Measurements from ENCODE around the gene RMND1. TPM values are rescaled to one million over a fixed set of nuclear protein-coding genes. Genes with fewer than 3 reads are reported as not detected.
"Not testable (repeated sequence)": the region's sequence is repeated elsewhere in the genome, so short reads cannot be mapped to it uniquely, and the experiment has no call there.

Gene RMND1
- polyA plus RNA-seq, 4 donors: 19.7 to 60.7 (median 38.1) TPM

DNA sequence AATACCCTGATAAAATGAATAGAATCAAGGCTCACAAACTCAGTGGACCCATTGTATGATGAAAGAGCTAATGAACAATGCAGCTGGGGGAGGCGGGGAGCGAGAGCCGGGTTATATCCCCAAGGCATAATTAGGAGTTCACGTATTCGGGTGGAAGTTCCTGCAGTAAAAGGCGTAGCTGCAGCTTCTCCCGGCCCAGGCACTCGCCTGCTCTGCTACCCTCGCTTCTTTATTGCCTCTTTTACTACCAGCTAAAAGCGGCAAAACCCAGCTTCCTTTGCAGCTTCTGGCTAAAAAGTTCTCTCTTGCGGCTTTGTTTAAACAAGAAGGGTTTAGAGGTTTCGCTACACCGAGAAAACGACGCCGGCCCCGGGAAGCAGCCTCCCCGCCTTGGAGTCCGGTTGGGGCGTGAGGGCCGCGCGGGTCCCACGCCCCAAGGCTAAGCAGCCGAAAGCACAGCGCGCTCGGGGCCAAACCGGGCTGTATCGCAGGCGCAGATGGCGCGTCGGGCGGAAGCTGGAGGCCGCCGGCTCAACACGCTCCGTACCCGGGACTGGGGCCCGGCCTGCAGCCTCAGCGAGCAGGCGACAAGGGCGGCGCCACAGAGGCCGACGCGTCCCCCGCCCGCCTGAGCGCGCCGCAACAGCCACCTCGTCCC lies 62.2 kb downstream of the RMND1 start:
- DNase-seq (ENCODE audit: low read depth in 4 of 4, low spot score in 3 of 4): peak; percentile 43 to 54 (median 46)

DNA sequence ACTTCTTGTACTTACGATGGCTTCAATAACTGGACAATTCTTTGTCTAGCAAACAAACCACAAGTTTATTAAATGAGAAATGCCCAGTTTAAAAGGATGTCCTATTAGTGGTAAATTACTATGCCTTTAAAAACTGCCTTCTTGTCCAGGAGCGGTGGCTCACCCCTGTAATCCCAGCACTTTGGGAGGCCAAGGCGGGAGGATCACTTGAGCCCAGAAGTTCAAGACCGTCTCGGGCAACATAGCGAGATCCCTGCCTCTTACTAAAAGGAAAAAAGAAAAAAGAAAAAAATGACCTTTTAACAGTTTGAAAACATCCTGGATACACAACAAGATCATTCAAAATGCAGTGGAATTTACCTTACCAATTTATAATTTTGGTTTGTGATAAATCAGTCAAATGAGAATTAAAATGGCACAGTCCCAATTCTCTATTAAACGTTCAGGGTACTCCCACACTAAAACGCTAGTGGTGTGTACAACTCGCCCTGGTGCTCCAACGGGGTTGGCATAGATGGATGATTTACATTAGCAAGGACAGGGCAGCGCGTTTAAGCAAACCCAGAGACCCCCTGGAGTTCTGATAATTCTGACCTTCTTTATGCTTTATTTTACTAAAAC lies 62.8 kb downstream of the RMND1 start:
- peak in 1 of 4 donors; percentile 12 for DNase-seq (ENCODE audit: low read depth in 4 of 4, low spot score in 3 of 4)

DNA sequence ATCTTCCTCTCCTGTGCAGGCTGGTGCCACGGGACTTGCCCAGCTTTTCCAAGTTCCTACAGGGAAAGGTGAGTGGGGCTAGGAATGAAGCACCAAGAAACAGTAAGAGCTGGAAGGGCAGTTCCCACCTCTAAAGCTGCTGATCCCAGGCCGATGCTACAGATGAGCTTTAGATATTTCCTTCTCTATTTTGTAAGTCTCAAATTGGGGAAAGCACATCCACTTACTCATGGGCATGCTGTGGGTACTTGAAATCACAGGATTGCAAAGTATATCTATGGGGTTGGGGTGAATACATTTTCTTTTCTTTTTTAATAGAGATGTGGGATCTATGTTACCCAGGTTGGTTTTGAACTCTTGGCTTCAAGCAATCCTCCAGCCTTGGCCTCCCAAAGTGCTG lies 63.7 kb downstream of the RMND1 start:
- no peak for DNase-seq (ENCODE audit: low read depth in 4 of 4, low spot score in 3 of 4)

DNA sequence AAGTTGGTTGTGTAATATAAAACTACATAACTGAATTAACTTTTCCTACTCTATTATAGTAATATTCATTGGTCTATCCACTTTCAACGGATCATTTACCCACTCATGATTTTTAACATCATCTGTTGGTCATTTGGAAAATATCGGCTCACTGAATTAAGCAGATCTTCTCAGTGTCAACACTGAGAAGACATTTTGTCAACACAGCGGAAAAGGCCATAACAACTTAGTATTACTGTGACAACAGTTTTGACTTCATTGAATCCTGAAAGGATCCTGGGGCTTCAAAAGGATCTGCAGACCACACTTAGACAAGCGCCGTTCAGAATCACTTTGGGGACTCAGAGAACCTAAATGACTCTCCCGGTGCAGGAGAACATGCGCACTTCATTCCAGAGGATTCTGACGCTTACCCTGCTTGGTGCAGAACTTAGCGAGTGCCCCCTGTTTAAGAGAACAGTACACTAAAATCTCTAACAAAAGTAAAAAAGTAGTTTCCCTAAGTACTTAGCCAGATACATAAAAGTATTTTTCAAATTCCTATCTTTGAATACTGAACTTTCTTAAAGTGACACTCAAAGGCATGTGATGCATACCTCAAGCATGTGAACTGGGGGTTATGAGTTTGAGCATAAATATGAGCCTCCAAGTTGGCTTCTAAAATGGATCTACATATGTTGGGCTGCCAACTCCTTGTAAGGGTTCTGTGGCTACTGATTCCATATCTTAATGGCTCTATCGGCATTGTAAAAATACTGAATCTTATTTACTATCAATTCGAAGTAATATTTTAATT lies 64.6 kb downstream of the RMND1 start:
- no peak for DNase-seq (ENCODE audit: low read depth in 4 of 4, low spot score in 3 of 4)

DNA sequence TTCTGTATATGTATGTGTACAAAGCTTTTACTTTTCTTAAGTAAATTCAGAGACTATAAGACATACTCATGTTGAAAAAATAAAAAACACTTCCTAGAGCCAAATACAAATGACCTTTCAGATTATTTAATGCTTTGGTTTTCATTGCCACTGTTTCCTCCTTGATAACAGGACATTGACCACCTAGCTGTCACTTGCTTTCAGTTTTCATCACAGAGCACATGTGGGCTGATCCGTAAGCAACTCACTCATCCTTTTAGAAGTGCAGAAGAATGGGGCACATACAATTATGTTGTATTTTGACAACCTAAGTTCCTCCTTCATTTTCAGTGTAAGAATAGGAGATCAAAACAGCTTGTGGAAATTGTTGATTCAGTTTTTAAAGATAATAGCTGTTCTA lies 66.7 kb downstream of the RMND1 start:
- DNase-seq (ENCODE audit: low read depth in 4 of 4, low spot score in 3 of 4): no peak

DNA sequence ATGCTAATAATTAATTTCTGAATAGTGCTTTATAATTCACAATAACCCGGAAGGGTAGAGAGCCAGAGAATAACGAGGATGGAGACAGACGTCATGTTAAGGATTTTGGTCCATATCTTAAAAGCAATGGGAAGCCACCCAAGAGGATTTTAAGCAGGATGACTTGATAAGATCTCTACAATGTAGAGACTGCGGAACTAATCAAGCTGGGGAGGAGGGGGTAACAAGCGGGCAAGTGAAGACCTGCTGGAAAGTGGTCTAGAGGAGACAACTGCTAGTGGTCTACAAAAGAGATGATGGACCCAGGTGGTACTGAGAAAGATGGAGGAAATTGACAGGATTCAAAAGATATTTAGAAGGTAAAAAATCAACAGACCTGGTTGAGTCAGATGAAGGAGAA lies 67.8 kb downstream of the RMND1 start:
- DNase-seq (ENCODE audit: low read depth in 4 of 4, low spot score in 3 of 4): no peak

DNA sequence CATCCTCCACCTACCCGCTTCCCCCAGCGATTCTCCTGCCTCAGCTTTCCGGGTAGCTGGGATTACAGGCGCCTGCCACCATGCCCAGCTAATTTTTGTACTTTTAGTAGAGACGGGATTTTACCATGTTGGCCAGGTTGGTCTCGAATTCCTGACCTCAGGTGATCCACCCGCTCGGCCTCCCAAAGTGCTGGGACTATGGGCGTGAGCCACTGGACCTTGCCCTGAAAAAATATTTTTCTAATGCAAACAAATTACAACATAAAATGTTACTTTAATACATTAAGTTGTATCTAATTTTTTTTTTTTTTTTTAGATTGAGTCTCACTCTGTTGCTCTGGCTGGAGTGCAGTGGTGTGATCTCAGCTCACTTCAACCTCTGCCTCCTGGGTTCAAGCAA lies 69.3 kb downstream of the RMND1 start:
- not testable (repeated sequence) for DNase-seq (ENCODE audit: low read depth in 4 of 4, low spot score in 3 of 4)

DNA sequence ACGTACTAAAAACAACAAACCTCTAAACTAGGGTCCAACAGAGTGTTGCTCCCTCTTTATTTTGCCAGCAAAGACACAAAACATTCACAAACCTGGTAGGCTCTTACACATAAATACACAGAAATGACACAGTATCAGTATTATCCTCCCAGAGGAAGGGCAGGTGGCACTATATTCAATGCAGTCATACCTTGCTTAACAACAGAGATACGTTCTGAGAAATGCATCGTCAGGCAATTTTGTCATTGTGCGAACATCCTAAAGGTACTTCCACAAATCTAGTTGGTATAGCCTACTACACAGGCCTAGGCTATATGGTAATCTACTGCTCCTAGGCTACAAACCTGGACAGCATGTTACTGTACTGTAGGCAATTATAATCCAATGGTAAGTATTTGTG lies 70.2 kb downstream of the RMND1 start:
- DNase-seq (ENCODE audit: low read depth in 4 of 4, low spot score in 3 of 4): no peak

DNA sequence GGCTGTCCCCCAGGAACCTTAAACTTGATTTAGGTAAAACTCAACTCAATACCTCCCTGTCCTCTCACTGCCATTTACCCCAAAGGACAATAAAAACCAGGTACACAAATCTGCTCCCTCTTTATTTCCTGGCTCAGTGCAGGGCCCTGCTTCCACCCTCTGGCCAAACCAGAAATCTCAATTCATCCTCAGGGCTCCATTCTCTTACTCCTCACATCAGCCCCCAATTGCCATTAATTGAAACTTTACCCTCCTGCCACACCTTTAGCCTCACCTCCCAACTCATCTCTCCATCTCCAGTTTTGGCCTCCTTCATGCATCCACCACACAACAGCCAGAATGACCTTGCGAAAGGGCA lies 71.1 kb downstream of the RMND1 start:
- DNase-seq (ENCODE audit: low read depth in 4 of 4, low spot score in 3 of 4): no peak

DNA sequence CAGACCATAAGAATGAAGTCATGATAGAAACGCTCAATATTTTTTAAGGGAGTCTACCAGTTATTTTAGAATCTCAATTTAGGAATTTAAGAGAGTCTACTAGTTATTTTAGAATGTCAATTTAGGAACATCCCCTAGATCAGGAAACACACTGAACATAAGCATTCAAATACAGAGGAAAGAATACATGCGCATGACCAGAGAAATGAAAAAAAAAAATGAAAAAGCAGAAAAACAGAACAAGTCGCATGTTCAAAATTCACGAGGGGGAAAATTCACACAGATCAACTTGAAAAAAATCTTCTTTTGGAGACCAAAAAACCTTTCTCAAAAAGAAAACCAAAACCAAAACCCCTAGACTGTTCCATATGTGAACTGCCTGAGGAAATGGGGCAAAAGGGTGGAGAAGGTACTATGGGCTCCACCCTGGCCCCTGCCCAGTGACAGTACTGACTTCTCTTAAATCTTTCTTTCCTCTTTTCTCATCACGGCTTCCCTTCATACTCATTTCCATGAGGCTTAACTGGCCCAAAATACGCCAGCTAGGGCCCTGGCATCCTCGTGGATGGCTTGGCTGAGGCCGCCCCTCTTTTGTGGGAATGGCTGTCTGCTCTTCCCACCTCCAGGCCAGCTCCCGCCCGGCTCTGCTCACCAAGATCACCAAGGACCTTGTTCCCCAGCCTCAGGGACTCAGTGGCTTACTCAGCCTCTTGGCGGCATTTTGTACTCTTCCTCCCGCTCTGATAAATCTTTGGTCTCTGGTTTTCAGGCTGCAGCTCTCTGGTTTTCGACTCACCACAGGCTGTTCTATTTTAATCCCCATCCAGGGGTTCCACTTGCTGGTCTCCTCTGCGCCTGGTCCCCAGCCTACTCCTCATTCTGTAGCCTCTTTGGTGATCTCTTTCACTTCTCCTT lies 71.7 kb downstream of the RMND1 start:
- DNase-seq (ENCODE audit: low read depth in 4 of 4, low spot score in 3 of 4): no peak

DNA sequence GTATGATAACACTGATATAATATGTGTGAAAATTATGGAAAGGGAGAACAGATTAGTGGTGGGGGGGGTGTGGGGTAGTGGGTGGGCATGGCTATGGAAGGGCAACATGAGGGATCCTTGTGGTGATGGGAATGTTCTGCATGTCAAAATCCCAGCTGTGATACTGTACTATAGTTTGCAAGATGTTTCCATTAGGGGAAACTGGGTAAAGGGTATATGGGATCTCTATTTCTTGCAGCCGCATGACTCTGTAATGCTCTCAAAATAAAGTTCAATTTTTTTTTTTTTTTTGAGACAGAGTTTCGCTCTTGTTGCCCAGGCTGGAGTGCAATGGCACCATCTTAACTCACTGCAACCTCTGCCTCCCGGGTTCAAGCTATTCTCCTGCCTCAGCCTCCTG lies 74.8 kb downstream of the RMND1 start:
- DNase-seq (ENCODE audit: low read depth in 4 of 4, low spot score in 3 of 4): no peak

DNA sequence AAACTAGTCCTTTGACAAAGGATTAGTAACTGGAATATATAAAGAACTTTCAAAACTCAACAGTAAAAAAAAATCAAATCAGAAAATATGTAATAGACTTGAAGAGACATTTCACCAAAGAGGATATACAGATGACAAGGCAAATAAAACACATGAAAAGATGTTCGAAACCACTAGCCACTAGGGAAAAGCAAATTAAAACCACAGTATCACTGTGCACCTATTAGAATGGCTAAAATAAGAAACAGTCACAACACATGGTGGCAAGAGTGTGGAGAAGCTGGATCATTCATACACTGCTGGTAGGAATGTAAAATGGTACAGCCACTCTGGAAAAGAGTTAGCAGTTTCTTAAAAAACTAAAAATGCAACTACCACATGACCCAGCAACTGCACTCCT lies 75.5 kb downstream of the RMND1 start:
- DNase-seq (ENCODE audit: low read depth in 4 of 4, low spot score in 3 of 4): no peak

DNA sequence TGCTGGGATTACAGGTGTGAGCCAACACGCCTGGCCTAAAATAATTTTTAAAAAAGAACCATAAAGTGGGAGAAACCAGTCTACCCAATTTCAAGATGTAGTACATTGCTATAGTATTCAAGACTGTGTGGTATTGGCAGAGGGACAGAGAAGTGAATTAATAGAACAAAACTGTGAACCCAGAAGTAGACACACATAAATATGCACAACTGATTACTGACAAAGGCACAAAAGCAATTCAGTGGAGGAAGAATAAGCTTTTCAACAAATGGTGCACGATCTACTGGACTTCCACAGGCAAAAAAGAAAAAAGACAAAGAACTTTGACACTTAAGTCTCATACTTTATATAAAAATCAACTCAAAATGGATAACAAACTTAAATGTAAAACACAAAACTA lies 76.1 kb downstream of the RMND1 start:
- DNase-seq (ENCODE audit: low read depth in 4 of 4, low spot score in 3 of 4): no peak

DNA sequence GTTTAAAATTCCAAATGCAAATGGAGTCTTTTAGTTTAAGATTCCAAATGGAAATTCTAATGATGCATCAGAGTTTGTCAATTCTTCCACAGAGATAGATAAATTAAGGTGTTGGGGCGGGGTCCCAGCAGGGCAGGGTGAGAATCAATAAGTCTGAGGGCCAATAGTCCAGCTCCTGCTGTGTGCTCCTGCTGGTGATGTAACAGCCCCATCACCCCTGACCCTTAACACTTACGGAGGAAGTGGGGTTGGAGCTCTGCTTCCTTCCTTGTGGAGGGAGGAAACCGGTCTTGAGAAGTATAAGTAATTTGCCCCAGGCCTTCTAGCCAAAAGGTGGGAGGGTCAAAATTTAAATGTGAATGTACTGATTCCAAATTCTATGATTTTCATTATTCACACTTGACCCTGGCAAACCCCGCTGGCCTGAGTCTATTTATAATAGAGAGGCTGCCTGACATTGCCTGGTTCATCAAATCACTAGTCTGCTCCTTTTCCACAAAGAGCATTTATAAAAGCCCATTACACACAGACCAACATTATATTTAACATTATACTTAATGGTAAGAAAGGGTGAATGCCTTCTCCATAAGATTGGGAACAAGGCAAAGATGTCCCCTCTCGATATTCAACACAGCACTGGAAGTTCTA lies 77.8 kb downstream of the RMND1 start:
- DNase-seq (ENCODE audit: low read depth in 4 of 4, low spot score in 3 of 4): no peak

DNA sequence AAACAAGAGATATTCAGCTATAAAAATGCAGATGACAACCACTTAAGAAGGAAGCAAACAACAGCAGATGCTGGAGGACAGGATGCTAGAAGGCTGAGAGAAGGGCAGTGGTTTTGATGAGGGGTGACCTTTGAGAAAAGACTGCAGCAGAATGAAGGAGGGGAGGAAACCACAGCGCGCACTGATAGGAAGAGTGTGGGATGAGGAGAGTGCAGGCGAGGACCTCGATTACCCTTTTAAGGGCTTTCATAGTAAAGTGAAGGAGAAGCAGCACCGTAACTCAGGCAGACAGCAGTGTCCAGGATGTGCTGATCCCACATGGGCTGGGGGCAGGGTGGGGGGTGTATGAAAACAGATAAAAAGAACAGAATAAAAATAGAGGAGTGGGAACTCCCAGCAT lies 79.8 kb downstream of the RMND1 start:
- DNase-seq (ENCODE audit: low read depth in 4 of 4, low spot score in 3 of 4): no peak

DNA sequence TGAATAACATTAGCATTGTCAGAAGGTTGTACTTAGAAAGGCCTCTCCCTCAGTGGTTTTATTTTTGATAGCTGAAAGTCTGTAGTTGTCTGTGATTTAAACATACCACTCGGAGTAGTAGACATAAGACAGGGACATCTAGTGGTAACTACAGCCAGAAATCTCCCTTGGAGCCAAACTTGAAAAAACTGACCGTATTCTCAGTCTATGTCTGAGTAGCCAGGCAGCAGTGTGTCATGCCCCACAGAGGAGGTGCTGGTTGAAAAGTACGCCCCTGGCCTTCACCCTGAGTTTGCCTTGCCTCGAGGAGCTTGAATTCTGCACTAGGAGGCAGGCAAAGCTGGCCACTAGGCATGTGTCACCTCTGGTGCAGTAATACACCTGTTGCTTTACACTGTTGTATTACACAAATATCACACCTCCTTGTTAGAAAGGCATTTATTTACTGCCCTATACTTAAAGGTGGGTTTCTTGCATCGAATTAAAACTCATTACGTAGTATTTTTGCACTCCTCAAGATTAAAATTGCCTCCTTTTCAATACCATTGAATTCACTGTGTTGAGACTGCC lies 81.3 kb downstream of the RMND1 start:
- no peak for DNase-seq (ENCODE audit: low read depth in 4 of 4, low spot score in 3 of 4)

DNA sequence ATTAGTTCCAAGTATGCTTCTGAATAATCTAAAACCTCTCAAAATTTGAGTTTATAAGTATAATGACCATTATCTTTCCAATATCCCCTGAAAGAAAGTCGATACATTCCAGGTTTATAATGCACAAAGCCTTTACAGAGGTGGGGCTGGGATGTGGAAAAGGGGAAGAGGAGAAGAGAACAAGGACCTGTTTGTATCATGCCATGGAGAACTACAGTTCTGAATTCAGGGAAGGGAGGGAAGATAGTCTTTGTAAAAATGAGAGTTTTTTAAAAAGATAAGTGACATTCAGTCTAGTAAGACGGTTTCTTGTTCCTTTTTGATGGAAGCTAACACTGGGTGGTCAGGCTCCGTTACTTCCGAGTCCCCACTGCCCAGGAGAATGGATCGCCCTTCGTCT lies 86.7 kb downstream of the RMND1 start:
- DNase-seq (ENCODE audit: low read depth in 4 of 4, low spot score in 3 of 4): no peak

DNA sequence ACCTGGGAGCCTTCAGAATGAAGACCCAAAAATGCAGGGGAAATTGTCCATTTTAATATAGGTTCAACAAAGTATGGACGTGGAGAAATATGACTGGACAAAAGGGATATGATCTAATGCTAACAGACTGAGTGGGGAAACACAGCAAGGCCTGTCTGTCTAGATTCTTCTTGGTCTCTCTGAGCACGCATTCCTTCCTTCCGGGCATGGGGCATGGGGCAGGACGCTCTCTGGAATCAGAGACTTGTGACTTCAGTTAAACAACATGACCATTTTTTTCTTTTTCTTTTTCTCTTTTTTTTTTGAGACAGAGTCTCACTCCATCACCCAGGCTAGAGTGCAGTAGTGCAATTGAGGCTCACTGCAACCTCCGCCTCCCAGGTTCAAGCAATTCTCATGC lies 92.4 kb downstream of the RMND1 start:
- no peak for DNase-seq (ENCODE audit: low read depth in 4 of 4, low spot score in 3 of 4)

DNA sequence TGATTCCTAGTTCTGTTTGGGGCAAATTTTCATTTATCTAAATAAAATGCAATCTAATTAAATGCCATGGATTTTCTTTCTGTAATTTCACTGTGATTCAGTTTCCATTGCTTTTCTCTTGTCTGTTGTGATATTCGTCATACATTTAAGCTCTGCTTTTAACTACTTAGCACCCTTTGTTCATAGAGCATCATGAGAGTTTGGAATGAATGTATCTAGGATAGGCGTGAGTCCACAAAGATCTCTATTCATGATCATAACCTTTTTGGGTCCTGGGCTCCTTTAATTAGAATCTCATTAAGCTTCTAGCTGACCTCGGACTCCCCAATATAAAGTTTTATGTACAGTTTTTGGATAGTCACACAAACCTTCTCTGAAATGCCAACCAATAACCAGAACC lies 93.5 kb downstream of the RMND1 start:
- DNase-seq (ENCODE audit: low read depth in 4 of 4, low spot score in 3 of 4): no peak

DNA sequence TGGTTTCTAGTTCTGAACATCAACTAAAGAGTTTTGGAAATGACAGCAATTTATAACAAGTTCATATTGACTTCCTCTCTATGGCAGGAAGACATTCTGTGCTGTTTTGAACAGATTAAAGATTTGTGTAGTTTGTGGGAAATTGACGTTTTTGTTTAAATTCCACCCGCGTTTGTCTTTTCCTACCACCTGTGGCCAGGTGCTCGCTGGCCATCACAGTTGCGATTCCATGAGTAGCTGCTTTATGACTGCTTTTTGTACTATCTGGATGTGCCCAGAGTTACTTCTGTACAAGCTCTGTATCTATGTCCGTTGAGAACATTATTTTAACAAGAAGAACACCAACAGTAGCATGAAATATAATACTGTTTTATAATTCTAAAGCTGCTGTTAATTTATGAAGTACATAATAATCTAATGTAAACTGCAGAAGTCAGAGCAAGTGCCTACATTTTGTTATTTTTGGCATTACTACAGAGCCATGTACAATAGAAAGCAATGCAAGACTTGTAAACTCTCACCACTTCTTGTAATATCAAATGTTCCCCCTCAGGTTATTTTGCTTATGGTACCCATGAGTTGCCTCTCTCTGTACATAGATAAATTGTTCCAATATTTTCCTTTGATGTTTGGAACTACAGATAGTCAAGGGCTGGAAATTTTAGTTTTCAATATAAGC lies 94.0 kb downstream of the RMND1 start:
- no peak for DNase-seq (ENCODE audit: low read depth in 4 of 4, low spot score in 3 of 4)

All from left renal pelvis (tissue), 4 donors.